Peyer's patch (tissue), 4 donors: Measurements from ENCODE around the gene IRAK1BP1.
"Not testable (repeated sequence)": the region's sequence is repeated elsewhere in the genome, so short reads cannot be mapped to it uniquely, and the experiment has no call there.

Experiments used
- CTCF ChIP-seq, 6 experiments: fragments of 450-650 bp in 4 of 6; fragments of 200-600 bp in 2 of 6; sonication (generic) in 1 of 6; IDR thresholded peaks; one replicate each; pipeline ENCODE4 v1.5.1; 2017 to 2019; ENCODE audit warnings: antibody characterized with exemption in 6 of 6, mild to moderate bottlenecking in 3 of 6, moderate library complexity in 1 of 6
- POLR2A ChIP-seq, 2 donors: fragments of 450-650 bp; IDR thresholded peaks; one replicate each; pipeline ENCODE4 v1.5.1; 2017; ENCODE audit warnings: antibody characterized with exemption in 2 of 2, mild to moderate bottlenecking in 2 of 2, moderate library complexity in 2 of 2

- not testable (repeated sequence) for TF ChIP-seq CTCF, POLR2A (IDR thresholded peaks at IDR 0.05)
Observed at GRCh38 chr6:78921168-78921567, 53.8 kb downstream of the IRAK1BP1 start.
